8988T (cell line): ENCODE data around the gene TMC1.
"Not testable (repeated sequence)": the region's sequence is repeated elsewhere in the genome, so short reads cannot be mapped to it uniquely, and the experiment has no call there.

Source experiments
- DNase-seq: peaks from one replicate; pipeline ENCODE4 v3.0.0; 2011

Gene TMC1

DNA sequence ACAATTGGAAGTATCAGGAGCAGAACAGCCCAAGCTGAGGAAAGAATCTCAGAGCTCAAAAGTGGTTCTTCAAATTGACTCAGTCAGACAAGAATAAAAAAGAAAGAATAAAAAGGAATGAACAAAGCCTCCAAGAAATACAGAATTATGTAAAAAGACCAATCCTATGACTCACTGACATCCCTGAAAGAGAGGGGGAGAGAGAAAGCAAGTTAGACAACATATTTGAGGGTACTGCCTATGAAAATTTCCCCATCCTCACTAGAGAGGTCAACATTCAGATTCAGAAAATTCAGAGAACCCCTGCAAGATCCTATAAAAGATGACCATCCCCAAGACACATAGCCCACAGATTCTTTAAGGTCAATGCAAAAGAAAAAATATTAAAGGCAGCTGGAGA is 258.2 kb downstream of the TMC1 start:
- no peak for DNase-seq

- no peak for DNase-seq
Measured at GRCh38 chr9:72786948-72787347, 265.5 kb downstream of the TMC1 start.

GRCh38 chr9:72788966-72789735 is 267.7 kb downstream of the TMC1 start:
- DNase-seq = no peak

- no peak for DNase-seq
Measured at GRCh38 chr9:72789885-72790284, 268.5 kb downstream of the TMC1 start.

DNA sequence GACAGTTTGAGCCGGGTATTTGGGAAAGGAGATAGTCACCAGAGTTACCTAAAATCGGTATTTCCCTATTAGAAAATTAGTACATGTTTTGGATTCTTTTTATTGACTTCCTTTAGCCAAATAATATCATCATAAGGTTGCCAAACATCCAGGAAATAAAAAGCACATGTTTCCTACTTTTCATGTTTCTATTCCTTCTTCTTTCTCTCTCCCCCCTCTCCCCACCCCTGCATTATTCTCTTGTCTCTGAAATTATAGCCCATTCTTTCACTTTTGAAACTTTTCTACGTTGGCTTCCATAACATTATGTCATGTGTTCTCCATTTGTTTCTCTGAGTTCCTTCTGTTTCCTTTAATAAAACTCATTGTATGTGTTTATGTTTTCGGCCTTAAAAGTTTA is 269.6 kb downstream of the TMC1 start:
- DNase-seq = no peak

- DNase-seq = no peak
Measured at GRCh38 chr9:72791436-72791835, 270.0 kb downstream of the TMC1 start.

GRCh38 chr9:72794946-72795345 is 273.5 kb downstream of the TMC1 start:
- no peak for DNase-seq

- DNase-seq = no peak
Measured at GRCh38 chr9:72800328-72800994, 279.1 kb downstream of the TMC1 start.

DNA sequence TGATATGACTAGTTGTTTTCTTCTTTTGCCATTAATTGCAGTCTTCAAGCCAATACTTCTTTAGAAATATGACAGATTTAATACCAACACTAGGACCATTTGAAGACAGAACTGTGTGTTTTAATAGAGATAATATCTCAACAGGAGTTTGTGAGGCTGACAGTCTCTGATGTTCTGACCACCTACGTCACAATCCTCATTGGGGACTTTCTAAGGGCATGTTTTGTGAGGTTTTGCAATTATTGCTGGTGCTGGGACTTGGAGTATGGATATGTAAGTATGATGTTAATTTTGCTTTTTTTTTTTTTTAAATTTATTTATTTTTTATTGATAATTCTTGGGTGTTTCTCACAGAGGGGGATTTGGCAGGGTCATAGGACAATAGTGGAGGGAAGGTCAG is 283.8 kb downstream of the TMC1 start:
- no peak for DNase-seq

DNA sequence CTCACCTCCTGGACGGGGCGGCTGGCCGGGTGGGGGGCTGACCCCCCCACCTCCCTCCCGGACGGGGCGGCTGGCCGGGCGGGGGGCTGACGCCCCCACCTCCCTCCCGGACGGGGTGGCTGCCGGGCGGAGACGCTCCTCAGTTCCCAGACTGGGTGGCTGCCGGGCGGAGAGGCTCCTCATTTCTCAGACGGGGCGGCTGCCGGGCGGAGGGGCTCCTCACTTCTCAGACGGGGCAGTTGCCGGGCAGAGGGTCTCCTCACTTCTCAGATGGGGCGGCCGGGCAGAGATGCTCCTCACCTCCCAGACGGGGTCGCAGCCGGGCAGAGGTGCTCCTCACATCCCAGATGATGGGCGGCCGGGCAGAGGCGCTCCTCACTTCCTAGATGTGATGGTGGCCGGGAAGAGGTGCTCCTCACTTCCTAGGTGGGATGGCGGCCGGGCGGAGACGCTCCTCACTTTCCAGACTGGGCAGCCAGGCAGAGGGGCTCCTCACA is 285.0 kb downstream of the TMC1 start:
- DNase-seq = not testable (repeated sequence)

DNA sequence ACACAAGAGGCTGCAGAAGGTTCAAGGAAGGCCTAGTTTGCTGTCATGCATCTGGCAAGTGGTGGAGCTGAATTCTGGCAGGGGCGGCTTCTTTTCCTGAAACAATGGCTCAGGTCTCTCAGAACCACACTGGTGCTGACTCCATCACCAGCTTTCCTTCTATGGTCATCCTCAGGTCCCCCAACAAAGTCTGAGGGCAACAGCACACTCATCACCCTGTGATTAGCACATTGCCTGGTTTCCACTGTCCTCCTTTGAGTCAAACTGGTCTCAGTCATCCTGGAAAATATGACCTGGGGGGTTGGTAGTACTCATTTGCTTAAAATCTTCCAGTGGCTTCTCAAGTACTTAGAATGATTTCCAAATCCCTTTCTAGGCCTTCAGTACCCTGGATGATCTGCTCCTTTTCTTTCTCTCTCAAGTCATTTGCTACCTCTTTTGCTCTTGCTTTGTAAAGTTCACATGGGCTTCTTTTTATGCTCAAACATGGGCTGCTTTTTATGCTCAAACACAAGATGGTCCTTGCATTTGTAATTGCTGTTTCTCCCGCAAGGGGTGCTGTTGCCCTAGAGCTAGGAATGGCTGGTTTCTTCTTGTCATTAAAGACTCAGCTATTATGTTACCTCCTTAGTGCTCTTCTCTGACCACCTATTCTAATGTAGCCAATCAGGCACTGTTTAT is 286.5 kb downstream of the TMC1 start:
- no peak for DNase-seq

DNA sequence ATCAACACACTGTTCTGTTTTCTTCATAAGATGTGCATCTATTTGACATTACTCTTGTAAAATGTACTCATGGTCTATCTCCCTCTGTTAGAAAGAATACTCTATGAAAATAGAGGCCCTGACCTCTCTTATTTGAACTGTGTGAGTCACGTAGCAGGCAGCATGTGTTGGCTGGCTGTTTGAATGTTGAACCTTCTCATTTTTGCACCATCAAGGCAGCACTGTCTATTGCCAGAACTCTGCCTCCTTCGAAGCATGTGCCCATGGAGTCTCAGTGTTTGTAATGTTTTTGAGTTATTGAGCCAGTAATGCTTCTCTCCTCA is 287.0 kb downstream of the TMC1 start:
- no peak for DNase-seq

DNA sequence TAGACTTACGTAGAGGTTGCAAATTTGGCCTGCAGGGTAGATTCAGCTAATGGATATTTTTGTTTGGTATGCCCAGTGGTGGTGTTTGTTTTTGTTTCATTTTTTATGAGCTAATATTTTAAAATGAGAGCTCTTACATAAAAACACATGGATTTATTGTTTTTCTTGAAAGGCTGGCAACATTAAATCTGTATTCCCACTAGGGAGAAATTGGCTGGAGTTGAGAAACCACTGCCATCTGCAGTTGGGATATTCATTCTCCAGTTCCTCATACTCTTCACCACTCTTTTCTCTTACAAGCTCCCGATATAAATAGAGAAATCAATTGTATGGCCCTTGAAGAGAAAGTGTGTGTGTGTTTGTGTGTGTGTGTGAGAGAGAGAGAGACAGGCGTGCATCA is 288.2 kb downstream of the TMC1 start:
- DNase-seq = no peak

GRCh38 chr9:72812559-72813111 is 291.2 kb downstream of the TMC1 start:
- DNase-seq = no peak

GRCh38 chr9:72813544-72813943 is 292.1 kb downstream of the TMC1 start:
- DNase-seq = no peak

GRCh38 chr9:72814083-72814597 is 292.7 kb downstream of the TMC1 start:
- DNase-seq = no peak

DNA sequence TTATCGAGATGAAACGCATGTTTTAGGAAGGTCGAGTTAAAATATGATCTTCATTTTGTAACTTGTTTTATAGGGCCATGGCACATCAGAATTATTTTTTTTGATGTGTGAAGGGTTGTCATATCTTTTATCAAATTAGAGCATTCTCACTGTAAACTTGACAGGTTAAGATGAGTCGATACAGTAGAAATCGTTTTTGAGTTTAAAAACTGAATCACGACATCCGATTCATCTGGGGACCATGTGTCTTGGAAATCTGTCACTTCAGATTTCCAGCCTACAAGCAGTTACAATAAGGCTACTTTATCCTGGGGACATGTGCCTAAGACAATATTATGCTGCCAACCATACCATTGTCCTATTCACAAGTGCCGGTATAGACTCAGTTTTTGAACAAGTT is 295.3 kb downstream of the TMC1 start:
- DNase-seq = no peak

DNA sequence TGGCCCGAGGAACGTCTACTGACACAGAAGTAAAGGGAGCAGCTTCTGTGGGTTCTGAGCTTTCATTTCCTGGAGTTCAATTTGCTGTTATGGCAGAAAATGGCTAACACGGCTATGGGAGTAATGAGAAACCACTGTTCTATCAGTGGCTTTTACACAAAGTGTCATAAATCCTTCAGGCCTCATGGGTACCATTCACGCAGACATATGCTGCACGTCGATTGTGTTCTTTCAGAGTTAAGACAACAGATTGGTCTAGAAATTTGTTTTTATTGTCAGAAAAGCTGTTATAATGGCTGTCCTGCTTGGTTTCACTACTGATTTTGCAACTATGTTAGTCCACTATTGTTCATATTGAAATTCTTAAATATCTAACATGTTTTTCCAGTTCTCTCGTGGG is 296.0 kb downstream of the TMC1 start:
- no peak for DNase-seq

DNA sequence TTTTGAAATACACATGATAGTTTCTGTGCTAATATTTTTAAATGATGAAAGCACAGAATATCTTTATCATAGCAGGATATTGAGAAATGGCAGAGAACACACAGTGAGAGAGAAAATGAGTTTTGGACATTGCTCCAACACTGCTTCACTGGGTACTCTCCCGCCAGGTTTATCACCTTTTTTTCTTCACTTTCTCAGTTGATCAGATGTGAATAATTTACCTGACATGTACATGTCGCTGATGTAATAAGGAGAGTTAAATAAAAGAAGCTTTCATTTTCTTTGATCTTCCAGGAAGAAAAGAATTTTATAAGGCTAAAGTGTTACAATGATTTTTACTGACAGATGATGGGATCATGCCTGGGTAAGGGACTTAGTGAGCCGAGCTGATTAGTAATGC is 297.0 kb downstream of the TMC1 start:
- no peak for DNase-seq

- DNase-seq = no peak
Measured at GRCh38 chr9:72823971-72824370, 302.6 kb downstream of the TMC1 start.

GRCh38 chr9:72826996-72827949 is 305.9 kb downstream of the TMC1 start:
- no peak for DNase-seq
